GM21381 (cell line): ENCODE results near the gene KCNN1.
"Not testable (repeated sequence)": the region's sequence is repeated elsewhere in the genome, so short reads cannot be mapped to it uniquely, and the experiment has no call there.

Source experiments
- ATAC-seq: cut with Tn5 transposase; IDR thresholded peaks from one replicate; pipeline ENCODE4 v1.9.1; 2021; ENCODE audit warnings: mild to moderate bottlenecking, moderate library complexity; ENCODE audit not compliant: unreplicated experiment

The KCNN1 gene

DNA sequence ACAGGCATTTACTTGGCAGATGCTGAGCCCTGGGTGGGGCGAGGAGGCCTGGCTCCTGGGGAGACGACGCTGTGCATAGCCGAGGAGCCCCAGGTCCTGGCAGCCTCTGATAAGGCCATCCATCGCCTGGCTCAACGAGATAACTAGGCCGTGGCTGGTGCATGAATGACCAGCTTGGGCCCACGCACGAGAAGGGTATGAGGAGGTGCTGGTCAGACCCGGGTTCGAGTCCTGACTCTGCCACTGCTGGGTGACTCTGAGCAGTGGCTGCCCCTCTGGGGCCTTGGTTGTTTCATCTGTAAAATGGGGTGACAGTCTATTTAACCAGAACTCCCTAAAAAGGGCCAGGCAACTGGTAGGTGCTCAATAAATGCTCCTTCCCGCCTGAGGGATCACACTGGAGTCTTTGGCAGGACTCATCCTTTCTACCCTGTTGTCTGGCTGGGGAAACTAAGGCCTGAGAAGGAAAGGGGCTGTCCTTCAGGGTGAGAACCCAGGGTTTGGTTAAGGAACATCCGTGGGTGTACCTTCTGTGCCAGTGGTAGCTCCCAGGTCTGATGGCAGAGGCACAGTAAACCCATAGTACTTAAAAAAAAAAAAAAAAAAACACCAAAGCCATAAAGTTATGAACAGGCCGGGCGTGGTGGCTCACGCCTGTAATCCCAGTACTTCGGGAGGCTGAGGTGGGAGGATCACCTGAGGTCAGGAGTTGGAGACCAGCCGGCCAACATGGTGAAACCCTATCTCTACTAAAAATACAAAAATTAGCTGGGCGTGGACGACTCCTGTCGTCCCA is 33.0 kb downstream of the KCNN1 start:
- ATAC-seq, result no peak

DNA sequence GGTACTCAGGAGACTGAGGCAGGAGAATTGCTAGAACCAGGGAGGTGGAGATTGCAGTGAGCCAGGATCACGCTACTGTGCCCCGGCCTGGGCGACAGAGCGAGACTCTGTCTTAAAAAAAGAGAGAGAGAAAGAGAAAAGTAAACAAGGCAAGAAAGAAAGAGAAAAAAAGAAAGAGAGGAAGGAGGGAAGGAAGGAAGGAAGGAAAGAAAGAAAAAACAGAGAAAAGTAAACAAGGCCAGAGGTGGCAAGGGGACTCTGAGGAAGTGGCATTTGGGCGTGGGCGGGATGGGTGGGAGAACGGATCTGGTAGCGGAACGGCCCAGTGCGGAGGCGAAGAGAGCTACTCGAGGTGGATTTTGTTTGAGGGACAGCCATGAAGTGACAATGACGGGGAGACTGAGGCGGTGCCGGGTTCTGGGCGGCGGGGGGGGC is 33.6 kb downstream of the KCNN1 start:
- ATAC-seq, result peak; percentile 23

- ATAC-seq, result peak; percentile 73
Measured at GRCh38 chr19:18000915-18001776, 34.2 kb downstream of the KCNN1 start.

- ATAC-seq, result peak; percentile 6
Measured at GRCh38 chr19:18001777-18002345, 35.0 kb downstream of the KCNN1 start.

DNA sequence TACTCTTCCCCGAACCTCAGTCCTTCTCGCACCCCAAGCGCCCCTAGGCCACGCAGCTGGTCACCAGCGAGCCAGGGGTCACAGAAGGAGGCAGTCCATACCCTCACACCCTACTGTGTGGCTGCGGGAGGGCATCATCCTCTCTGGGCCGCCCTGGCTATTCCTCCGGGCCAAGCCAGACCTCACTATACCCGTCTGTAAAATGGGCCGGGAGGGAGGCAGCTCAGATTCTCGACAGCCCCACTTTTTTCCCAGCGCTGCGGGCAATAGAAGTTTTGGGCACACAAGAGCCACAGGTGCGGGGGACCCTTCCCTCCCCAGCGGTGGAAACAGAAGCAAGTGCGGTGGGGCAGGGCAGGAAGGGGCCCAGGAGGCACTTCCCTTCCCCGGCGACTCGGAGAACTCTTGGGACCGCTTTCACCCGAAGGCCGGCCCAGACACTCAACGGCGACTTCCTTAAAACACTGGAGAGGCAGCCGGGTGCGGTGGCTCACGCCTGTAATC is 35.5 kb downstream of the KCNN1 start:
- no peak for ATAC-seq

DNA sequence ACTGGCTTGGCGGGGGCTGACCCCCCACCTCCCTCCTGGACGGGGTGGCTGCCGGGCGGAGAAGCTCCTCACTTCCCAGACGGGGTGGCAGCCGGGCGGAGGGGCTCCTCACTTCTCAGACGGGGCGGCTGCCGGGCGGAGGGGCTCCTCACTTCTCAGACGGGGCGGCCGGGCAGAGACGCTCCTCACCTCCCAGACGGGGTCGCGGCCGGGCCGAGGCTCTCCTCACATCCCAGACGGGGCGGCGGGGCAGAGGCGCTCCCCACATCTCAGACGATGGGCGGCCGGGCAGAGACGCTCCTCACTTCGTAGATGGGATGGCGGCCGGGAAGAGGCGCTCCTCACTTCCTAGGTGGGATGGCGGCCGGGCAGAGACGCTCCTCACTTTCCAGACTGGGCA is 38.8 kb downstream of the KCNN1 start:
- not testable (repeated sequence) for ATAC-seq

DNA sequence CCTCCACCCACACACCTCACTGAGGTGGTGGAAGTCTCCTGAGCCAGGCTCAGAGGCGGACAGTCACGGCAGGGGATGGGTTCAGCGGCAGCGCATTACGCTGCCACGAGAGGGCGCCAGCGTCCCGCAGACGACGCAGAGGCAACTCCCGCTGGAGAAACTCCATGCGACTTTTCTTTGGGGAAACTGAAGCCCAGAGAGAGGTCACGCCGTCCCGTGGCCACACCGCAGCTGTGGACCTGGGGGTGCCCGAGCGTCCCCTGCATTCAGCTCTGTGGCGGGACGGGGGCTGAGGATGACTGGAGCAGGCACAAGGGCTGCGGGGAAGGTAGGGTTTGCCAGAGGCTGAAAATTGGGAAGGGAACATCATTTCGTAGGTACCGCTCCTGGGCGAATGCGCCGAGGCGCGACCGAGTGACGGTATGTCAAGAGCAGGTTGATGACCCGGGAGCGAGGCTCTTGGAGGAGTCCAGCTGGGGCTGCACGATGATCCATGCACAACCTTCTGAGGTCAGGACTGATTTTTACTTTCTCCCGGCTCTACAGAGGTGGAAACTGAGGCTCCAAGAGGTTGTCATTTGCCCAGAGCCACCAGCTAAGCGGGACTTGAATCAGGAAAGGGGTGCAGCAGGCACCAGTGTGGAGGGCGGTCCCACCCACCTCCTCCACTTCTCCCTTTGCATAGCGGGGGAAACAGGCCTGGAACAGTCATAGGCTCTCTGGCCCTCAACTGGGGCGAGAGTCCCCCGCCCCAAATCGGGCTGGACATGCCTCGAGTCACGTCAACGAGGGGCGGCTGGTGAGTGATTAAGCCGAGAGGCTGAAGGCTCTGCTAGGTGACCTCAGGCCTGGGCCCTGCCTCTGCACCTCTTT is 40.4 kb downstream of the KCNN1 start:
- ATAC-seq, result peak; percentile 49

DNA sequence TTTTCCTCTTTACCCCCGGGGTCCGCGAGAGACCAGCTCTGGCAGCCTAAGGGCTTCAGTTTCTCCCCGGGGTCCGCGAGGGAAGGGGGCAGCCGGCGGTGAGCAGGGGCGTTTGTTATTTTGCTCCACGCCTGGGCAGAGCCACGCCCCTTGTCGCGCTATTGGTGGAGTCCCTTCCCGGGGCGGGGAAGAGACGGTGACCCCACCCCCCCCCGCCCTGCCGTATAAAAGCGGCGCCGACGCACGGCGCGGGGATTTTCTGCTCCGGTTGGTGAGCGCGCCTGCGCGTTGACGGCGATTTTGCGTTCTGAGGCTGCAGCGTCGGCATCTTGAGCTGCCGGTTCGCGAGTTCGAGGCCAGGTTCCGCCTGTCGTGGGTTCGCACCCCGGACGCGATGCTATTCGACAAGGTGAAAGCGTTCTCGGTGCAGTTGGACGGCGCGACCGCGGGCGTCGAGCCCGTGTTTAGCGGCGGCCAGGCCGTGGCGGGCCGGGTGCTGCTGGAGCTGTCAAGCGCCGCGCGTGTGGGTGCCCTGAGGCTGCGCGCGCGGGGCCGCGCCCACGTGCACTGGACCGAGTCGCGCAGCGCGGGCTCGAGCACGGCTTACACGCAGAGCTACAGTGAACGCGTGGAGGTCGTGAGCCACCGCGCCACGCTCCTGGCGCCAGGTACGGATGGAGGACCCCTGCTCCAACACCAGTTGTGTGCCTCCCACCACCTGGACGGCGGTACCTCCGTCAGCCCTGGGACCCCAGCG is 41.2 kb downstream of the KCNN1 start, which contains the start of gene ARRDC2:
Gene ARRDC2 (plus strand): TSS at position 254 of the 757 bp plus-strand sequence. CDS start 141 bp downstream, at position 395.
- ATAC-seq, result peak; percentile 59

GRCh38 chr19:18008814-18009213 is 41.9 kb downstream of the KCNN1 start:
- no peak for ATAC-seq

GRCh38 chr19:18009412-18010066 is 42.6 kb downstream of the KCNN1 start:
- no peak for ATAC-seq

GRCh38 chr19:18010149-18010548 is 43.2 kb downstream of the KCNN1 start:
- ATAC-seq, result no peak

GRCh38 chr19:18013210-18014111 is 46.6 kb downstream of the KCNN1 start:
- ATAC-seq, result no peak

DNA sequence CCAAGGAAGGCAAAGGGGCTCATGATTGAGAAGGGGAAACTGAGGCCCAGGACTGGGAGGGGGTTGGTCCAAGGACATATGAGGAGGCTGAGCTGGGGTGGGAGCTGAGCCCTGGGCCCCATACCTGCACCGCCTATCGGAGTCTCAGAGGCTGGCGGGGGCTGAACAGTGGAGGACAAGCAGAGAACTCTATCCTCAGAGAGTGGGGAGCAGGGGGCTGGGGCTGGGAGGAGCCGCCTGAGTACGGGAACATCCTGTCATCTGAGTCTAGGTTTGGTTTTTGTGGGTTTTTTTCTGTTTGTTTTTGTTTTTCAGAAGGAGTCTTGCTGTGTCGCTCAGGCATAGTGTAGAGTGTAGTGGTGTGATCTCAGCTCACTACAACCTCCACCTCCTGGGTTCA is 47.3 kb downstream of the KCNN1 start:
- ATAC-seq, result no peak

DNA sequence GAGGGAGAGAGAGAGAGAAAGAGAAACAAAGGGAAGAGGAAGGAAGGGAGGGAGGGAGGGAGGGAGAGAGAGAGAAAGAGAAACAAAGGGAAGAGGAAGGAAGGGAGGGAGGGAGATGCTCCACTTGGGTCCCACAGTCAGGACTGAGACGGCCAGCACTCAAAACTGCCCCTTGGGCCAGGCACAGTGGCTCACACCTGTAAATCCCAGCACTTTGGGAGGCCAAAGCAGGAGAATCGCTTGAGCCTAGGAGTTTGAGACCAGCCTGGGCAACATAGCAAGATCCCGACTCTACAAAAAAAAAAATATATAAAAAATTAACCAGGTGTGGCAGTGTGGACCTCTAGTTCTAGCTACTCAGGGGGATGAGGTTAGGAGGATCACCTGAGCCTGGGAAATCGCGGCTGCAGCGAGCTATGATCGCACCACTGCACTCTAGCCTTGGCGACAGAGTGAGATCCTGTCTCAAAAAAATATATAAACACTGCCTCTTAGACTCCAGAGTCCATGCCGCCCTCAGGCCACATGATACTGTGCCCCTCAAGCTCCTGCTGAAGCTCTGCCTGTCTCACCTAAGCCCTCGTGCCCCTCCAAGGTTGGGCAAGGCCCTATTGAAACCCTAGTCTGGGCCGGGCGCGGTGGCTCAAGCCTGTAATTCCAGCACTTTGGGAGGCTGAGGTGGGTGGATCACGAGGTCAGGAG is 49.5 kb downstream of the KCNN1 start:
- no peak for ATAC-seq

GRCh38 chr19:18017275-18018083 is 50.6 kb downstream of the KCNN1 start:
- ATAC-seq, result no peak

DNA sequence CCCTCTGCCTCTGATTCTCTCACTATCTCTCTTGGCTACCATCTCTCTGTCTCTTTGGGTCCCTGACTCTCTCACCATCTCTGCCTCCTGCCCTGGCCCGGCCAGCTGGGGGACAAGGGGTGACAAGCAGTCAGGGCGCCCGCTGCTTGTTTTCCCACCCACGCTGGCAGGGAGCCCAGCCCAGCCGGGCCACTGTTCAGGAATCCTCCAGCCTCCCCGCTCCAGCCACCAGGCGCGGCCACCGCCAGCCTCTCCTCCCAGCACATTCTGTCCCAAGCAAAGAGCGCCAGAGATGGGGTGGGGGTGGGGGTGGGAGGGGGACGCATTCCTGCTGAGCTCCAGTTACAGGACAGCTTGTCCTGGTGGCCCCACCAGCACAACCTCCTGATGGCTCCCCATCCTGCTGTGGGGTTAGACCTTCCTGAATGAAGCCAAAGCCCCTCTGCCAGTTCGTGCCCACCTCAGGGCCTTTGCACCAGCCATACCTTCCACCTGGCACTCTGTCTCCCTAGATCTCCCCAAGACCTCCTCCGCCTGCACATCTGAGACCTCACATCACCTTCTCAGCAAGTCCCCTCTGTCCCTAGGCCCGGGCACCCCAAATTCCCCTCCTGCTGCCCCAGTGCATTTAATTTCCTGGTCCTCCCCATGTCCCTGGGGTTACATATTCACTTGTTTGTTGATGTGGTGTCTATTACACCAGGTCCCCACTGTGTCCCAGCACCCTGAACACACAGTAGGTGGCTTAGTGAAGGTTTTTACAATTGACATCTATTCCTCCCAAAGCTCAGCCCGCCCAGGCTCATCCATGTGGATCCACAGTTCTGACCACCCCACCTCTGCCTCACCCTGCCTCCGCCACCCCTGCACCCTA is 53.5 kb downstream of the KCNN1 start:
- no peak for ATAC-seq
